ENCODE results near the gene AMBN. TPM values are rescaled to one million over a fixed set of nuclear protein-coding genes. Genes with fewer than 3 reads are reported as not detected.

The AMBN gene
- total and polyA plus RNA-seq, 9 of the 15 experiments (the other 6 are each of a cell fraction or from before 2014, with no cell fraction given): 0.03 to 0.09 (median 0.07) TPM; not detected in 6

GRCh38 chr4:70601422-70602039 is 9.5 kb downstream of the AMBN start (continued):
- TF ChIP-seq REST (IDR thresholded peaks at IDR 0.05; ENCODE audit: borderline replicate concordance): peak; percentile 74
- TF ChIP-seq REST (CRISPR knock-in tag; IDR thresholded peaks at IDR 0.05; ENCODE audit: low read depth): no peak
- TF ChIP-seq RAD21 (CRISPR knock-in tag; conservative IDR thresholded peaks at IDR 0.05 in 1 of 2, IDR thresholded peaks at IDR 0.05 in 1 of 2): peak; percentile 87 to 90
- peak; percentile 25; the same call in 1 of the 2 replicates for TF ChIP-seq CTBP1 (IDR thresholded peaks at IDR 0.05; ENCODE audit: borderline replicate concordance)
- TF ChIP-seq RCOR1 (IDR thresholded peaks at IDR 0.05; ENCODE audit: borderline replicate concordance in 1 of 2, low read depth in 2 of 2, low read length in 2 of 2): peak in 1 of 2 experiments; percentile 40; a peak in 1 of 4 replicates
- TF ChIP-seq ZBTB43 (CRISPR knock-in tag; IDR thresholded peaks at IDR 0.05): no peak
- peak; percentile 34; the same call in 1 of the 2 replicates for TF ChIP-seq CC2D1A (IDR thresholded peaks at IDR 0.05)
- peak; percentile 94 for TF ChIP-seq STAG1 (CRISPR knock-in tag; IDR thresholded peaks at IDR 0.05; ENCODE audit: borderline replicate concordance)
- no peak for TF ChIP-seq E4F1 (CRISPR knock-in tag; IDR thresholded peaks at IDR 0.05; ENCODE audit: borderline replicate concordance)
- TF ChIP-seq ARID2 (IDR thresholded peaks at IDR 0.05): 0 out of 2 replicates have a peak, but pooled peaks have one; percentile 22

Data from K562 (cell line).